HG03039 (cell line): ENCODE results near the gene DIAPH3.

Experiments
- ATAC-seq: cut with Tn5 transposase; IDR thresholded peaks from one replicate; pipeline ENCODE4 v1.9.1; 2021; ENCODE audit warnings: mild to moderate bottlenecking, moderate library complexity; ENCODE audit not compliant: unreplicated experiment

Gene DIAPH3

GRCh38 chr13:60028021-60028420 lies 135.7 kb downstream of the DIAPH3 start:
- ATAC-seq, result no peak

GRCh38 chr13:60026286-60026685 lies 137.4 kb downstream of the DIAPH3 start:
- no peak for ATAC-seq

- ATAC-seq, result no peak
These were observed 143.4 kb downstream of the DIAPH3 start for GRCh38 chr13:60020288-60020687.

- ATAC-seq, result peak; percentile 74
These were observed 144.4 kb downstream of the DIAPH3 start for GRCh38 chr13:60019119-60019993.

GRCh38 chr13:60018536-60018935 lies 145.2 kb downstream of the DIAPH3 start:
- no peak for ATAC-seq

GRCh38 chr13:60016229-60016628 lies 147.5 kb downstream of the DIAPH3 start:
- no peak for ATAC-seq

- no peak for ATAC-seq
These were observed 150.6 kb downstream of the DIAPH3 start for GRCh38 chr13:60013166-60013565.

GRCh38 chr13:60012488-60012887 lies 151.2 kb downstream of the DIAPH3 start:
- ATAC-seq, result no peak

- ATAC-seq, result no peak
These were observed 154.2 kb downstream of the DIAPH3 start for GRCh38 chr13:60009300-60010253.

- ATAC-seq, result no peak
These were observed 161.8 kb downstream of the DIAPH3 start for GRCh38 chr13:60001889-60002288.

- no peak for ATAC-seq
These were observed 162.8 kb downstream of the DIAPH3 start for GRCh38 chr13:60000976-60001375.

- no peak for ATAC-seq
These were observed 163.6 kb downstream of the DIAPH3 start for GRCh38 chr13:60000081-60000480.

GRCh38 chr13:59997976-59998375 lies 165.8 kb downstream of the DIAPH3 start:
- no peak for ATAC-seq

- ATAC-seq, result no peak
These were observed 167.2 kb downstream of the DIAPH3 start for GRCh38 chr13:59996461-59996980.

- no peak for ATAC-seq
These were observed 172.3 kb downstream of the DIAPH3 start for GRCh38 chr13:59991395-59991794.

GRCh38 chr13:59982631-59983382 lies 180.9 kb downstream of the DIAPH3 start:
- no peak for ATAC-seq

GRCh38 chr13:59979589-59979988 lies 184.1 kb downstream of the DIAPH3 start:
- ATAC-seq, result no peak

GRCh38 chr13:59978862-59979261 lies 184.9 kb downstream of the DIAPH3 start:
- ATAC-seq, result no peak

- ATAC-seq, result no peak
These were observed 186.9 kb downstream of the DIAPH3 start for GRCh38 chr13:59976856-59977255.

GRCh38 chr13:59975807-59976435 lies 187.8 kb downstream of the DIAPH3 start:
- no peak for ATAC-seq
